GM06990 (cell line): ENCODE data around the gene KIRREL2.

ENCODE experiments used
- DNase-seq: peaks from one replicate; pipeline ENCODE4 v3.0.0-alpha.2; 2011; ENCODE audit not compliant: insufficient read length; ENCODE audit errors: extremely low read depth
- H3K27me3 ChIP-seq: replicated peaks from 2 replicates; pipeline ENCODE4 v1.6.0; 2011; ENCODE audit warnings: low read length; ENCODE audit not compliant: control insufficient read depth, insufficient read depth
- H3K36me3 ChIP-seq: 2 replicates; pipeline ENCODE4 v1.5.1; 2011; ENCODE audit warnings: low read length; ENCODE audit not compliant: control insufficient read depth, insufficient read depth
- H3K4me3 ChIP-seq: replicated peaks from 2 replicates; pipeline ENCODE4 v1.5.1; 2011; ENCODE audit warnings: low read depth, mild to moderate bottlenecking, control low read depth, low read length
- TF ChIP-seq, protein P1 (sequence below): IDR thresholded peaks from 2 replicates; pipeline ENCODE4 v1.5.1; 2011; ENCODE audit warnings: low read length, control low read depth, mild to moderate bottlenecking, inconsistent platforms; ENCODE audit not compliant: insufficient read depth, poor library complexity, severe bottlenecking

Gene KIRREL2

DNA sequence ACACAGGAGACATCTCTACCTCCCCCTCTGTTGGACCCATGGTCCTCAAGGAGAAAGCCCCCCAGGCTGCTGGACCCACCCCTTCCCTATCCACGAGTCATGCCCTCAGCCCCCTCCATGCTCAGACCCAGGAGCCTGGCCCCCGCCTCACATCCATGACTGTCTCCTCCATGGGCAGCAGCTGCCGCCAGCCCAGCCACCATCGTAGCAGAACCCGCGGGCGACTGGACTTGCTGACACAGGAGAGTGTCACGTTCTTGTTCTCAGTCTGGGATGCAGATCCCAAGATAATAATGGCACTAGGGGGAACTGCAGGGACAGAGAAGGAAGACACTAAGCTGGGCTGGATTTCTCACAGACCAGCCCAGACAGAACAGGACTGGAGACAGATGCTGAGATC is 8.2 kb upstream of the KIRREL2 start:
- H3K36me3 ChIP-seq = no peaks in the 10 kb centered on the region
- no peak overlapping the region for H3K4me3 ChIP-seq
- TF ChIP-seq, protein P1, sequence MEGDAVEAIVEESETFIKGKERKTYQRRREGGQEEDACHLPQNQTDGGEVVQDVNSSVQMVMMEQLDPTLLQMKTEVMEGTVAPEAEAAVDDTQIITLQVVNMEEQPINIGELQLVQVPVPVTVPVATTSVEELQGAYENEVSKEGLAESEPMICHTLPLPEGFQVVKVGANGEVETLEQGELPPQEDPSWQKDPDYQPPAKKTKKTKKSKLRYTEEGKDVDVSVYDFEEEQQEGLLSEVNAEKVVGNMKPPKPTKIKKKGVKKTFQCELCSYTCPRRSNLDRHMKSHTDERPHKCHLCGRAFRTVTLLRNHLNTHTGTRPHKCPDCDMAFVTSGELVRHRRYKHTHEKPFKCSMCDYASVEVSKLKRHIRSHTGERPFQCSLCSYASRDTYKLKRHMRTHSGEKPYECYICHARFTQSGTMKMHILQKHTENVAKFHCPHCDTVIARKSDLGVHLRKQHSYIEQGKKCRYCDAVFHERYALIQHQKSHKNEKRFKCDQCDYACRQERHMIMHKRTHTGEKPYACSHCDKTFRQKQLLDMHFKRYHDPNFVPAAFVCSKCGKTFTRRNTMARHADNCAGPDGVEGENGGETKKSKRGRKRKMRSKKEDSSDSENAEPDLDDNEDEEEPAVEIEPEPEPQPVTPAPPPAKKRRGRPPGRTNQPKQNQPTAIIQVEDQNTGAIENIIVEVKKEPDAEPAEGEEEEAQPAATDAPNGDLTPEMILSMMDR = no peak
- peaks cover 5% of the 10 kb centered on the region for H3K27me3 ChIP-seq
- DNase-seq = no peak

DNA sequence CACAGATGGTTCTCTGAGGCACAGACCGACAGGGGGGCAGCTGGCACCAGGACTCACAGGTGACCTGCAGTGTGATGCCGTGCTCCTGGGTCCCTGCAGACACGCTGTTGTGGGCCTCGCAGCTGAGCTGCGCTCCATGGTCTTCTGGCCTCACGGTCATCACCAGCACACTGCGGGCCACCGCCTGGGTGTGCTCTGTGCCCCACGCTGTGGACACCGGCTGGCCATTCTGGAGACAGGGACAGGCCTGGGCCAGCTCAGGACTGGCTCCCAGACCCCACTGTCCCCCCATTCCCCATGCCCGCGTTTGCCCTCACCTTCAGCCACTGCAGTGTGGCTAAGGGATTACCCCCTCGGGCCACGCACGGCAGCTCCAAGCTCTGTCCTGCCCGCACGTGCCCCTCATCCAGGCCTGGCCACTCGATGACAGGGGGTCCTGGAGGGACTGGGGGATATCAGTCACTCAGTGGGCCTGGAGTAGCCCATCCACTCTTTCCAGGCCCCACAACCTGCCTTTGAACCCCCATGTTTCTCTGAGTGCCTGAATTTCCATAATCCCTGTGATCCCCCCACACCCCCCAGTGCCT is 7.7 kb upstream of the KIRREL2 start:
- DNase-seq = no peak
- no peak overlapping the region for H3K4me3 ChIP-seq
- H3K27me3 ChIP-seq = peaks cover 5% of the 10 kb centered on the region
- TF ChIP-seq, protein P1 = no peak
- no peaks in the 10 kb centered on the region for H3K36me3 ChIP-seq

DNA sequence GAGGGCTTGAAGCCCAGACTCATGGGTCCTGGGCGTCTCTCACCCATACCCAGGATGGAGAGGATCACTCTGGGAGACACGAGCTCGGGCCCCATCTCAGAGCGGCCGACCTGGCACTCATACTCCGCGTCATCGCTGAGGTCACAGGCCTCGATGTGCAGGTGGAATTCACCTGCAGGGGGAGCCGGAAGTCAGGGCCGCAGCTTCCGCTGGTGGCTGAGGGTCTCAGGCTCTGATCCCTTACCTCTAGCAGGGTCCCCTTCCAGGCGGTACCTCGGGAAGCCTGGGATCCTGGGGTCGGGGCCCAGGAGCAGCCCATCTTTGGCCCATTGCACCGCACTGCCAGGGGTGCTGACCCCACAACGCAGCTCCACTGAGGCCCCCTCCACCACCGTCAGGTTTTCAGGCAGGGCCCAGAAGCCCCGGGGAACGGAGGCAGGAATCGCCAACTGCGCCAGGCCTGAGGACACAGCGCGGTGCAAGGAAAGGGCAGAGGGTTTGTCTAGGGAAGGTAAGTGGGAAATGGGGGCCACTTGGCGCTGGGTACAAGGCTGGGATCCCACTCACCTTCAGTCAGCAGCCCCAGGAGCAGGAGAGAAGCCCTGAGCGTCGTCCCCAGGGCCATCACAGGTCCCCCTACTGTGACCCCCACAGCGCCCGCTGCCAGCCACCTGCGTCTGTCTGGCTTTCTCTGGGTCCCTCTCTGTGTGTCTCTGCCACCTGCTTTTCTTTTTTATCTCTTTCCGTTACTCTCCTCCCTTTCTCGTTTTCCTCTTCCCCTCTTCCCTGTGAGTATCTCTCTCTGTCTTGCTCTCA is 5.3 kb upstream of the KIRREL2 start:
- DNase-seq = no peak
- Histone ChIP-seq H3K4me3 (no peak overlapping the region), H3K36me3 (no peaks in the 10 kb centered on the region), H3K27me3 (peaks cover 2% of the 10 kb centered on the region)
- TF ChIP-seq, protein P1 = peak; percentile 13

DNA sequence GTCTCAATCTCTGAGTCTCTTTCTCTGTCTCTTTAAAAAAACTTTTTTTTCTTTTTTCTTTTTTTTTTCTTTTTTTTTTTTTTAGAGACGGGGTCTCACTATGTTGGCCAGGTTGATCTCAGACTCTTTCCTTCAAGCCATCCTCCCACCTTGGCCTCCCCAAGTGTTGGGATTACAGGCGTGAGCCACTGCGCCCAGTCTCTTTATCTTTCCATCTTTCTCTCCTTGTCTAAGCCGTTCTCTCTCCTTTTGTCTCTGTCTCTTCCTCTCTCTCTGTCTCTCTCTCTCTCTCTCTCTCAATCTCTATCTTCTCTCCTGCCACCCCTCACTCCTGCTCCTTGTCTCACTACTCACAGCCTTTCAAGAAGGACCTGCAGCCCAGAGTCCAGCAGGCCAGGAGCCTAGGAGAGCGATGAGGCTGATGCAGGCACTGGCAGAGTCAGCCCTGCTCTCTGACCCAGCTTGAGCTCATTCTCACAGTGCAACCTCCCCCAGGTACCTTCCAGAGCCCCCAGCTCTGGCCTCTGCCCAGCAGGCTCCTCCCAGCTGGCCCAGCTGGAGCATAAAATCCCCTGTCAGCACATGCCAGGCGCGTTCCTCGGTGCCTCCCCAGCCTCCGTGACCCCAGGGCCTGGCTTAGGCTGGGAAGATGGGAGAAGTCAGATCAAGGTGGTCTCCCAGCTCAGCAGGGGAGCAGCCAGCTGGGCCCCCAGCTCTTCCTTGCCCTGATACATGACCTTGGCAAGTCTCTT is 4.5 kb upstream of the KIRREL2 start, which contains the start of gene NPHS1:
Gene NPHS1, minus strand, starts transcription at position 476 of the 752 bp plus-strand sequence. CDS start 667 bp downstream, outside the sequence.
- H3K36me3 ChIP-seq = no peaks in the 10 kb centered on the region
- H3K4me3 ChIP-seq = no peak within 1 kb of the TSS
- TF ChIP-seq, protein P1 = no peak
- H3K27me3 ChIP-seq = peaks cover 2% of the 10 kb centered on the region
- no peak for DNase-seq

DNA sequence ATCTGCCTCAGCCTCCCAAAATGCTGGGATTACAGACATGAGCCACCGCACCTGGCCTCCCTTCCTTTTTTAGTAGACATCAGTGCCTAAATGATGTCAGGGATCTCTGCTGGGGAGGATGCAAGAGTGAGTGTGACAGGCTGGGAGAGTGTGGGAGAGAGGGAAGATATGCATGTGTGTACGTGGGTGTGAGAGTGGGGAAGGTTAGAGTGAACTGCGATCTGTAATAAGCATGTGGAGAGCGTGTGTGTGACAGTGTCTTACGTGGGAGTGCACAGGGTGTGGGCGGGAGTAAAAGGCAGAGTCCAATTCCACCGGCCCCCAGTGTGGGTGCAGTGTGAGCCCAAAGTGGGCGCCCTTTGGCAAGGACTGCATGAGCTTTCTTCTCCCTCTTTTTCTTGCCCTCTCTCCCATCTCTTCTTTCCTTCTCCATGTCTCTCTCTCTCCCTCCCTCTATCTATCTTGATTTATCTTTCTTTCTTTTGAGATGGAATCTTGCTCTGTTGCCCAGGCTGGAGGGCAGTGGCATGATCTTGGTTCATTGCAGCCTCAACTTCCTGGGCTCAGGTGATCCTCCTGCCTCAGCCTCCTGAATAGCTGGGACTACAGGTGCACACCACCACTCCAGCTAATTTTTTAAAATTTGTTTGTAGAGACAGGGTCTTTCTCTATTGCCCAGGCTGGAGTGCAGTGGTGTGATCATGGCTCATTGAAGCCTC is 3.5 kb upstream of the KIRREL2 start:
- Histone ChIP-seq H3K27me3 (peaks cover 2% of the 10 kb centered on the region), H3K4me3 (no peak overlapping the region), H3K36me3 (no peaks in the 10 kb centered on the region)
- TF ChIP-seq, protein P1 = no peak
- DNase-seq = no peak
